HG03439 (cell line): ENCODE data around the gene CKAP2L.

ENCODE experiments used
- ATAC-seq: cut with Tn5 transposase; IDR thresholded peaks from one replicate; pipeline ENCODE4 v1.9.1; 2021; ENCODE audit warnings: mild to moderate bottlenecking, moderate library complexity; ENCODE audit not compliant: unreplicated experiment

CKAP2L gene

GRCh38 chr2:112767693-112768330 lies 3.4 kb upstream of the CKAP2L start:
- ATAC-seq = no peak

DNA sequence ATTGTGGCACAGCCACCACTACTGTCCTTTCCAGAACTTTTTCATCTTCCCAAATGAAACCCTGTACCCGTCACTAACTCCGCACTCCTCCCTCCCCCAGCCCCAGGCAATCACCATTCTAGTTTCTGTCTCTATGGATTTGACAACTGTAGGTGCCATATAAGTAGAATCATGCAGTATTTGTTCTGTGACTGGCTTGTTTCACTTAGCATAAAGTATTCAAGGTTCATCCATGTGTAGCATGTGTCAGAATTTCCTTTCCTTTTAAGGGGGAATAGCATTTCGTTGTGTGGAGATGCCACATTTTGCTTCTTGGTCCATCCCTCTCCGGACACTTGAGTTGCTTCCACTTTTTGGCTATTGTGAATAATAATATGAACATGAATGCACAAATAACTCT lies 842 bp upstream of the CKAP2L start:
- ATAC-seq = no peak

DNA sequence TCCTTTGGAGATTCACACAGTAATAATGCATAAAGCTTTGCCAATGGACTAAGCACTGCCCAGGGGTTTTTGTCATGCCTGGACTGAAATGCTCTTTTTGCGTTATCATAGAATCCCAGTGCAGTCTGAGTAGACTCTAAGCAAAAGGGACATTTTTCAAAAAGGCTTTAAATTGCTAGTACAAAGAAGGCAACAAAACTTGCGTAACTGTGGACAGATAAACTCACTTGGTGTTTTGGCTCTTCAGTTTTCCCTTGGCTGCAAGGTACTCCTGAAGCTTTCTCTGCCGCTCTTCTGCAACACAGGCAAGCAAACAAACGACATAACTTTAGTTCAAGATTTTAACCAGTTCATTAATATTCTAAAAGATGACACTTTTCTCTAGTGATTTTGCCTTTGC lies 2.1 kb downstream of the CKAP2L start:
- ATAC-seq = no peak

DNA sequence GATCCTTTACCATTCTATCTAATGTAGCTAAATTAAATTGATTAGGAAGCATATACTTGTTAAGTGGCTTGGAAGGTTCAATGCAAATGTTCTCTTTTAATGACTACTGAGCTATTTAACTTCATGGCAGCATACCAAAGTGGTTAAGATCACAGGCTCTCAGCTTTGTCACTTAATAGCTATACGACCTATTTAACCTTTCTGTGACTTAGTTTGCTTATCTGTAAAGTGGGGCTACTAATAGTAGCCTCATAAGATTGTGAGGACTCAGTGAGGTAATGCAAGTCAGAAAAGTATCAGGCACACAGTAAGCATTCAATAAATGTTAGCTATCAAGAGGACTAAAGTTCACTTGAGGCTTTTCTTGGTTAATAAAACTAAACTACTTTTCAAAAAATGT lies 4.3 kb downstream of the CKAP2L start:
- ATAC-seq = no peak

DNA sequence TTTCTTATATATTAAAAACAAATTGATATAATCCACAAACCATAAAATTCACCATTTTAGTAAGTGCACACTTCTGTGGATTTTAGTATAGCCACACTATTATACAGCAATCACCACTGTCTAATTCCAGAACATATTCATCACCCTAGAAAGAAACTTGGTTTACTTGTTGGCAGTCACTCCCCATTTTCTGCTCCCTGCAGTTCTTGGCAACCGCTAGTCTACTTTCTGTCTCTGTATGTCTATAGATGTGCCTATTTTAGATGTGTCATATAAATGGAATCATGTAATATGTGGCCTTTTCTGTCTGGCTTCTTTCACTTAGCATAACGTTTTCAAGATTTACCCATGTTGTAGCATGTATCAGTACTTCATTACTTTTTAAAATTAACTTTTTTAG lies 5.7 kb downstream of the CKAP2L start:
- no peak for ATAC-seq

GRCh38 chr2:112757265-112757664 lies 7.1 kb downstream of the CKAP2L start:
- ATAC-seq = no peak

GRCh38 chr2:112756207-112756606 lies 8.2 kb downstream of the CKAP2L start:
- ATAC-seq = no peak

GRCh38 chr2:112755444-112755843 lies 9.0 kb downstream of the CKAP2L start:
- ATAC-seq = no peak

DNA sequence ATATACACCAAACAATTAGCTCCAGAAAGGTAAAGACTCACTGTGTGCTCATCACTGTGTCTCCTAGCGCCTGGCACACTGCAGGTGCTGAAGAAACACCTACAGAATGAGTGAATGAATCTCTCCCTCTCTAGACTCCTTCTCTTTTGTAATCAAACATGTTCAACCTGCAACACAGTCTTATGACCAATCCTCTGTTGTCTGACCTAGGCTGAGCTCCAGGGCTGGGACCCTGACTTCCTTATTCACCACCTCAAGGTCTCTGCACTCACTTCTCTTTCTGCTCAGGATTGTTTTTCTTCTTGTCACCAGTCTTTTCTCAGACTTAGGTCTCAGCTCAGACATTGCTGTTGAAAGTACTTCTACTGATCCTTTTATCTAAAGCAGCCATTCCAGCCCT lies 9.8 kb downstream of the CKAP2L start:
- no peak for ATAC-seq

DNA sequence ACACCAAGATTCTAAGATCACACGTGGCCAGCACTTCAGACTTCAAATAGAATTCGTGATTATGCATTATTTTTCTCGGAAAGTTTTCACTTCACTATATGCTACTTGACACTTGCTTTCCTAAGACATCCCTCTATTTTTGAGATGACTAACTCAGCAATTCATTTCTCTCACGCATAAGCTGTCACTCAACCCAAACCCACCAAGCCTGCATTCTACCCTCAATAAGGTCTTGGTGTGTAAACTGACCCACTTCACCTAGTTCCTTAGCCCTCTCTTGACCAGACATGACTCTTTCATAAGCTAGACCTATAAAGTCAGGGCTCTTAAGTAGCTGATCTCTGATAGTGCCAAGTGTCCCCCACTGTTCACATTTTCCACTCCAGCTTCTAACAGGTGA lies 11.7 kb downstream of the CKAP2L start:
- no peak for ATAC-seq

- no peak for ATAC-seq
Observed at GRCh38 chr2:112751451-112752197, 12.8 kb downstream of the CKAP2L start.

GRCh38 chr2:112750560-112750843 lies 13.9 kb downstream of the CKAP2L start:
- no peak for ATAC-seq

DNA sequence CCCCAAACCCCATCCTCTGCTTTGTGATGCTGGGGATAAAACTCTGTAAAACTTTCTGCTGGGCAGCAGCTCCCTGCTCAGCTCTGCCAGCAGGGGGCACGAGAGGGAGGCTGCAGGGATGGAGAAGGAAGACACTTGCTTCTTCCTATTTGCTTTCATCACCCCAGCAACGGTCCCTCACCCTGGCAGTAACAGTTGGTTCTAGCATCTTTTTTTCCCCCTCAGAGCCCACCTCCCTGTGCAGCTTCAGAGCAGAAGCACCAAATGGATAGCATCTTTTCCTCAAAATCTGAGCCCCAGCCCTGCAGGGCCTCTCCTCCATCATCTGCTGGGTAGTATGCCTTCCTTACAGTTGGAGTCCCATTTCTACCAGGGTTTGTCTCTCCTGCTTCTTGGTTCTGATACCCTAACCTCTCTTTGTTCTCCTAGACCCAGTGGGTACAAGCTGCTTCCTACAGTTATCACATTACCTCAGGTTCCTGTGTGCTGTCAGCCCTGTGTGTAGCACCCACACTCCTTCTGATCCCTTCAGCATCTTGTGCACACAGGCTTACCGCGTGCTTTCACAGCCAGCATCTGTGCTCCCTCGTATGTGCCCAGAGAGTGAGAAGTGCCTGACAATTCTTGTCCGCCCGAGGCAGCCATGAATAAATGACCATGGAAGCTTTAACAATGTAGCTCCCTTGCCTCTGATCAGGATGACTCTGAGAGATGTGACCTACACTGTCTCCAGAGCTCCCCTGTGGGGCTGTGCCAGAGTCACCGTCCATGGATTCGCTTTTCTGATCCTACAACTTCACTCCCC lies 14.5 kb downstream of the CKAP2L start:
- ATAC-seq = no peak

DNA sequence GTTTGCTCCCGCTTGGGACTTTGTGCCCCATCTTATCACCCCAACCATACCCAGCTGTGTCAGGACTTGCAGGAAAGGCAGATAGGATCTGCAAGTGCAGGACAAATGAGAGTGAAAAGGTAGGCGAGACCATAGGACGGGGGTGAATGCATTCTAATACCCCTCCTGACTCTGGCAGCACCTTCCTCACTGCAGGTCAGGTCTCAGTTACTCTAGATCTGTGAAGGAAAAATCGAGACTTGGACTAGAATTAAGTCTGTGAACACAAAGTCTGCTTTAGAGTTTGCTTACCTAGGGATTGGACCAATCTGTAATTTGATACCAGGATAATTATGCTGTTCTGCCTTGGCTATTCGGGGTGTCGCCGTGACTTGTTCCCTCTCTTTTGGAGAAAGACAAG lies 23.9 kb downstream of the CKAP2L start:
- ATAC-seq = no peak

DNA sequence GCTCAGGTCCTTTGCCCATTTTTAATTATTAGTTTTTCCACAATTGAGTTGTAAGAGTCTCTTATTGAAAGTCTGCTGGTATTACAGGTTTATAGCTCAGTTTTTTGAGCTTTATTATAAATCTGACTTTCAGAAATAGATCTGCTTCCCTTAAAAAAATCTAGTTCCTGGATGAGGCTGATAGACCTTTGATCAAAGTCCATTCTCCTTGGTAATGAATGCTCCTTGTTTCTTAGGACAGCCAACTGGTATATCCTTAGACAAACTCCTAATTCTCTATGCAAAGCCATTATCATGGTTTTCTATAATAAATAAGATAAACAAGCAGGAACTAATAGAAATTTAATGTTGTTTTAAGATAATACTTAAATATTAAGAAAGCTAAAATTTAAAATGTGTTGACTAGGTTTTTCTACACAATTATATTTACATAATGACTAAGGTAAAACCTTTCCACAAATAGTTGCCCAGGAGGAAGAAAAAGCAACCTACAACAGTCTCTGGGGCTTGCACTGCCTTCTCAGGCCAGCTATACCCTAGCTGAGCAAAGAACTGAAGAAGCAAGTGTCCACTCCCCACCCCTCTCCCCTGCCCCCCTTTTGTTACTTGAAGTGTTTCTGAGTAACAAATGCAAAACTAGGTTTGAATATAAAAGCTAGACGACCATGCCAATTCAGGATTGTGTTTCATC lies 26.7 kb downstream of the CKAP2L start:
- ATAC-seq = no peak

DNA sequence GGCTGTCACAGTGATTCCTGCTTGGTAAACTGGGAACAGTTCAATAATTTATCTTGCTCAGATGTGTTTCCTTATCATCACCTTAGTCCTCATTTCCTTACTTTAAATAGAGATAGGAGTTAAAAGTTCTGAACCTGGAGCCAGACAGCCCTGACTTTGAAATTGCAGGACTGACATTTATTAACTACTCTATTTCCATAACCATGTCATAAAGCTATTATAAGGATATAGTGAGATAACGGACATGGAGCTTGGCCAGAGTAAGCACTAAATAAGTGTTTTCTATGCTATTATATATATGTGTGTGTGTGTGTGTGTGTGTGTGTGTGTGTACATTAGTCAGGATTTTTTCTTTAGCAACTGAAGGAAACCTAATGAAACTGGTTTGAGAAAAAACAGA lies 30.5 kb downstream of the CKAP2L start:
- ATAC-seq = no peak

GRCh38 chr2:112733456-112733855 lies 31.0 kb downstream of the CKAP2L start:
- no peak for ATAC-seq

DNA sequence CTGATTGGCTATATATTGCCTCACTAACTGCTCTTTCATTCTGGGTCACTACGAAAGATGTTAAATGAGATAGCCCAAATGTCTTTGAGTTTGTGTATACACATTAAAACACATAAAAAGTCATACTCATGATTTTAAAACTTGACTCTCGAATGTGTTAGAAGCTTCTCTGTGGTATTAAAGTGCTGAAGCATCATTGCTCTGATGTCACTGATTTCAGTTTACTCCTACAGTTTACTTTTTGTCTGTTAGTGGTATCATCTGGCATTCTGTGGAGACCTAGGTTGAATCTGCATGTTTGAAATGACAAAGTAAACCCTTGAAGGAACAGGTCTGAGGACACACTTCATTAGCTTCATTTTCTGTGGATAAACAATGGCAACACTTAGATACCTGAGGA lies 32.9 kb downstream of the CKAP2L start:
- ATAC-seq = no peak

- ATAC-seq = no peak
Observed at GRCh38 chr2:112730791-112731190, 33.6 kb downstream of the CKAP2L start.

GRCh38 chr2:112730216-112730615 lies 34.2 kb downstream of the CKAP2L start:
- ATAC-seq = no peak

GRCh38 chr2:112728378-112729175 lies 35.8 kb downstream of the CKAP2L start:
- no peak for ATAC-seq
